Gastrocnemius medialis (tissue), 4 donors: ENCODE results near the gene CNOT4. TPM values are rescaled to one million over a fixed set of nuclear protein-coding genes. Genes with fewer than 3 reads are reported as not detected.
"Not testable (repeated sequence)": the region's sequence is repeated elsewhere in the genome, so short reads cannot be mapped to it uniquely, and the experiment has no call there.

Experiments used
- ATAC-seq, 2 donors: fragments of 150-250 bp; one replicate each; pipeline ENCODE4 v1.9.1; 2016
- DNase-seq, 2 donors: peaks; one replicate each; pipeline ENCODE4 v3.0.0-alpha.2; 2019
- H3K27ac ChIP-seq, 4 donors: fragments of 200-600 bp; sonication (generic); 1 replicate in 1 of 4; 2 replicates in 3 of 4; pipeline ENCODE4 v1.5.1; 2016 to 2018; ENCODE audit warnings: mild to moderate bottlenecking in 2 of 4, moderate library complexity in 1 of 4
- H3K27me3 ChIP-seq, 3 donors: fragments of 200-600 bp; sonication (generic) in 2 of 3; 1 replicate in 1 of 3; 2 replicates in 2 of 3; pipeline versions ENCODE4 v1.5.1 to v1.6.0; 2016 to 2019; ENCODE audit warnings: mild to moderate bottlenecking in 1 of 3, moderate library complexity in 1 of 3
- H3K36me3 ChIP-seq, 2 donors: fragments of 200-600 bp; sonication (generic) in 1 of 2; one replicate each; pipeline ENCODE4 v1.5.1; 2017 to 2018
- H3K4me1 ChIP-seq, 2 donors: fragments of 200-600 bp; sonication (generic) in 1 of 2; one replicate each; pipeline ENCODE4 v1.5.1; 2016 to 2017; ENCODE audit warnings: mild to moderate bottlenecking in 2 of 2
- H3K4me3 ChIP-seq, 4 donors: fragments of 200-600 bp; sonication (generic) in 3 of 4; 1 replicate in 1 of 4; 2 replicates in 3 of 4; pipeline ENCODE4 v1.5.1; 2016 to 2019; ENCODE audit warnings: mild to moderate bottlenecking in 2 of 4
- H3K9me3 ChIP-seq, 3 donors: fragments of 200-600 bp; sonication (generic) in 2 of 3; 1 replicate in 1 of 3; 2 replicates in 2 of 3; pipeline ENCODE4 v1.5.1; 2016 to 2019
- POLR2A ChIP-seq, 2 donors: fragments of 450-650 bp; IDR thresholded peaks; one replicate each; pipeline ENCODE4 v1.6.1; 2017; ENCODE audit warnings: antibody characterized with exemption in 2 of 2, mild to moderate bottlenecking in 2 of 2, moderate library complexity in 2 of 2
- in situ Hi-C, 4 donors: fragments of 200-750 bp; cut with MboI; loops; one replicate each; pipeline versions ENCODE4 v1.15.0 to v1.8.0; 2017; ENCODE audit warnings: low sequenced_read_pairs in 4 of 4
- intact Hi-C: fragments of 100-400 bp; cut with DNase I; formaldehyde crosslinking; loops from one replicate; pipeline ENCODE4 v1.15.1; 2023; ENCODE audit warnings: low total_unique reads
- total RNA-seq, 4 donors: library from RNA; depleted of rRNA; stranded (reverse); fragments of >200 nt; gene quantifications; one replicate each; pipeline versions ENCODE4 v1.1.0 to v1.2.3, GENCODE V29; 2016
- TF ChIP-seq, protein P1 (sequence below), 5 experiments: fragments of 450-650 bp in 3 of 5; fragments of 200-600 bp in 2 of 5; sonication (generic) in 2 of 5; IDR thresholded peaks in 4 of 5; conservative IDR thresholded peaks in 1 of 5; 1 replicate in 4 of 5; 2 replicates in 1 of 5; pipeline ENCODE4 v1.5.1; 2016 to 2019; ENCODE audit warnings: antibody characterized with exemption in 5 of 5, mild to moderate bottlenecking in 3 of 5, moderate library complexity in 3 of 5

Gene CNOT4
- total RNA-seq, 4 donors from 2014 or later = 25.5 to 38.1 (median 30.7) TPM

- no peak for TF ChIP-seq POLR2A (IDR thresholded peaks at IDR 0.05)
- TF ChIP-seq, protein P1, sequence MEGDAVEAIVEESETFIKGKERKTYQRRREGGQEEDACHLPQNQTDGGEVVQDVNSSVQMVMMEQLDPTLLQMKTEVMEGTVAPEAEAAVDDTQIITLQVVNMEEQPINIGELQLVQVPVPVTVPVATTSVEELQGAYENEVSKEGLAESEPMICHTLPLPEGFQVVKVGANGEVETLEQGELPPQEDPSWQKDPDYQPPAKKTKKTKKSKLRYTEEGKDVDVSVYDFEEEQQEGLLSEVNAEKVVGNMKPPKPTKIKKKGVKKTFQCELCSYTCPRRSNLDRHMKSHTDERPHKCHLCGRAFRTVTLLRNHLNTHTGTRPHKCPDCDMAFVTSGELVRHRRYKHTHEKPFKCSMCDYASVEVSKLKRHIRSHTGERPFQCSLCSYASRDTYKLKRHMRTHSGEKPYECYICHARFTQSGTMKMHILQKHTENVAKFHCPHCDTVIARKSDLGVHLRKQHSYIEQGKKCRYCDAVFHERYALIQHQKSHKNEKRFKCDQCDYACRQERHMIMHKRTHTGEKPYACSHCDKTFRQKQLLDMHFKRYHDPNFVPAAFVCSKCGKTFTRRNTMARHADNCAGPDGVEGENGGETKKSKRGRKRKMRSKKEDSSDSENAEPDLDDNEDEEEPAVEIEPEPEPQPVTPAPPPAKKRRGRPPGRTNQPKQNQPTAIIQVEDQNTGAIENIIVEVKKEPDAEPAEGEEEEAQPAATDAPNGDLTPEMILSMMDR (IDR thresholded peaks at IDR 0.05 in 4 of 5, conservative IDR thresholded peaks at IDR 0.05 in 1 of 5) = no peak
- no peak for DNase-seq
- ATAC-seq = no peak
- Histone ChIP-seq H3K36me3 (no peaks in the 10 kb centered on the region), H3K4me1 (peaks cover 11 to 22% of the 10 kb centered on the region in 2 donors), H3K4me3 (no peak overlapping the region), H3K9me3 (no peaks in the 10 kb centered on the region), H3K27me3 (no peaks in the 10 kb centered on the region), H3K27ac (no peak overlapping the region)
- in situ Hi-C loops = no loop called here
- intact Hi-C loops = no loop called here
These were observed 62.2 kb downstream of the CNOT4 start for GRCh38 chr7:135447748-135448147.

GRCh38 chr7:135445690-135446089, 64.2 kb downstream of the CNOT4 start:
- in situ Hi-C loops = no loop called here
- TF ChIP-seq, protein P1 (IDR thresholded peaks at IDR 0.05 in 4 of 5, conservative IDR thresholded peaks at IDR 0.05 in 1 of 5) = no peak
- no peak for TF ChIP-seq POLR2A (IDR thresholded peaks at IDR 0.05)

GRCh38 chr7:135445266-135445665, 64.6 kb downstream of the CNOT4 start:
- H3K4me1 ChIP-seq = peaks cover 11 to 26% of the 10 kb centered on the region in 2 donors
- intact Hi-C loops, H3K27ac ChIP-seq, in situ Hi-C loops, ATAC-seq, DNase-seq, H3K9me3 ChIP-seq, H3K4me3 ChIP-seq, H3K36me3 ChIP-seq, H3K27me3 ChIP-seq: not testable (repeated sequence)

More at GRCh38 chr7:135445690-135446089, 64.2 kb downstream of the CNOT4 start:
- intact Hi-C loops = no loop called here
- ATAC-seq (no peak), DNase-seq (no peak)
- no peaks in the 10 kb centered on the region for H3K36me3 ChIP-seq
- H3K27me3 ChIP-seq = no peaks in the 10 kb centered on the region
- no peak overlapping the region for H3K27ac ChIP-seq
- H3K9me3 ChIP-seq = no peaks in the 10 kb centered on the region
- H3K4me1 ChIP-seq = peaks cover 11 to 22% of the 10 kb centered on the region in 2 donors
- H3K4me3 ChIP-seq = no peak overlapping the region

GRCh38 chr7:135441791-135442190, 68.1 kb downstream of the CNOT4 start:
- in situ Hi-C loops (no loop called here), intact Hi-C loops (no loop called here)
- ATAC-seq = no peak

GRCh38 chr7:135434047-135434446, 75.9 kb downstream of the CNOT4 start:
- H3K9me3 ChIP-seq = no peaks in the 10 kb centered on the region
- no peak overlapping the region for H3K4me3 ChIP-seq
- in situ Hi-C loops (no loop called here), intact Hi-C loops (no loop called here)
- no peak overlapping the region for H3K27ac ChIP-seq
- no peak for ATAC-seq
- TF ChIP-seq POLR2A (IDR thresholded peaks at IDR 0.05) = no peak
- TF ChIP-seq, protein P1 (IDR thresholded peaks at IDR 0.05 in 4 of 5, conservative IDR thresholded peaks at IDR 0.05 in 1 of 5) = no peak
- peaks cover 0 to 15% of the 10 kb centered on the region in 2 donors for H3K36me3 ChIP-seq
- H3K27me3 ChIP-seq = no peaks in the 10 kb centered on the region
- peaks cover 2 to 11% of the 10 kb centered on the region in 2 donors for H3K4me1 ChIP-seq
- DNase-seq = no peak

More at GRCh38 chr7:135441791-135442190, 68.1 kb downstream of the CNOT4 start:
- H3K36me3 ChIP-seq = peaks cover 0 to 15% of the 10 kb centered on the region in 2 donors
- no peak for DNase-seq
- H3K27ac ChIP-seq = no peak overlapping the region
- H3K4me1 ChIP-seq = peaks cover under 1 to 5% of the 10 kb centered on the region in 2 donors
- no peak overlapping the region for H3K4me3 ChIP-seq
- H3K9me3 ChIP-seq = no peaks in the 10 kb centered on the region
- no peaks in the 10 kb centered on the region for H3K27me3 ChIP-seq
- TF ChIP-seq POLR2A (IDR thresholded peaks at IDR 0.05) = no peak
- TF ChIP-seq, protein P1 (IDR thresholded peaks at IDR 0.05 in 4 of 5, conservative IDR thresholded peaks at IDR 0.05 in 1 of 5) = no peak
